GM23248 (cell line): ENCODE measurements around the gene ATP2A3.

ENCODE experiments used
- EZH2 ChIP-seq: fragments of 200-600 bp; sonication (generic); IDR thresholded peaks from 2 replicates; pipeline ENCODE4 v1.6.1; 2018; ENCODE audit warnings: antibody characterized with exemption, mild to moderate bottlenecking; ENCODE audit not compliant: insufficient read depth, poor library complexity, severe bottlenecking
- EZH2phosphoT487 ChIP-seq: fragments of 200-600 bp; sonication (generic); IDR thresholded peaks from 2 replicates; pipeline ENCODE4 v1.6.1; 2018; ENCODE audit warnings: antibody characterized with exemption, moderate library complexity, mild to moderate bottlenecking, low read depth; ENCODE audit not compliant: insufficient read depth

GRCh38 chr17:3946711-3947235 lies 17.5 kb downstream of the ATP2A3 start:
- TF ChIP-seq EZH2 (no peak), EZH2phosphoT487 (no peak)
